Endometrial microvascular endothelial cells (primary cell): ENCODE data around the gene TRMT112. TPM values are rescaled to one million over a fixed set of nuclear protein-coding genes. Genes with fewer than 3 reads are reported as not detected.

ENCODE experiments used
- in situ Hi-C: cut with HindIII; loops from 2 replicates; pipeline ENCODE4 v1.10.0; 2017; ENCODE audit warnings: low sequenced_read_pairs, low pct_unique_long_range_greater_than_20kb; ENCODE audit errors: inconsistent ontology term
- total RNA-seq: library from RNA; depleted of rRNA; stranded (reverse); fragments of >200 nt; gene quantifications from one replicate; pipeline ENCODE4 v1.2.3, GENCODE V29; 2015; ENCODE audit errors: inconsistent ontology term

TRMT112 gene
- total RNA-seq, 1 donor from 2014 or later: 256 TPM

DNA sequence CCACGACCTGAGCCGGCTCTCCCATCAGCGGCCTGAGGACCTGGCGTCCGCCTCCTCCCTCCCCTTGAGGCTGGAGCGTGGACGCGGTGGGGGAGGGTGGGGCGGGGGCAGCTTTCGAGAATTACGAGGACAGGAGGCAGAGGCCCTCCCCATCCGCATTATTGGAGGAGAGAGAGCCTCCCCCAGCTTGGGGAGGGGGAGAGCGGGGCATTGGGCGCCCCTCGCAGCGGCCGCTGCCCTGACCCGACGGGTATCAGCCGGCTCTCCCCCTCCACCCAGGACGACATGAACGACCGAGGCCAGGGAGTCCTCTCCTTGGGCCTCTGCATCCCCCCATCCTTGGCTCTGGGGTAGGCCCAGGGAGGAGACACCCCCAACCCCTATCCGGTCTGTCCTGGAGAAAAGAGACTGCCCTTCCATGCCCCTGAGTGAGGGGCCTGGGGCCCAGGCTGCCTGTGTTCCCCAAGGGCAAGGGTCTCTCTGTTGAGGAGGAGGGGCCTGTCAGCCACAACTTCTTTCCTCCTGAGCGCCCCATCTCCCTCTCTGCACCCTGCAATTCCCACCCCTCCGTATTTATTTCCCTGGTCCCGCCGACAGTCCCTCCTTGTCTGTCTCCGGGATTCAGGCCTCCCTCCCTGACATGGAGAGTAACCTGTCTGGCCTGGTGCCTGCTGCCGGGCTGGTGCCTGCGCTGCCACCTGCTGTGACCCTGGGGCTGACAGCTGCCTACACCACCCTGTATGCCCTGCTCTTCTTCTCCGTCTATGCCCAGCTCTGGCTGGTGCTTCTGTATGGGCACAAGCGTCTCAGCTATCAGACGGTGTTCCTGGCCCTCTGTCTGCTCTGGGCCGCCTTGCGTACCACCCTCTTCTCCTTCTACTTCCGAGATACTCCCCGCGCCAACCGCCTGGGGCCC lies 31.2 kb downstream of the TRMT112 start:
- in situ Hi-C loops: no loop called here

DNA sequence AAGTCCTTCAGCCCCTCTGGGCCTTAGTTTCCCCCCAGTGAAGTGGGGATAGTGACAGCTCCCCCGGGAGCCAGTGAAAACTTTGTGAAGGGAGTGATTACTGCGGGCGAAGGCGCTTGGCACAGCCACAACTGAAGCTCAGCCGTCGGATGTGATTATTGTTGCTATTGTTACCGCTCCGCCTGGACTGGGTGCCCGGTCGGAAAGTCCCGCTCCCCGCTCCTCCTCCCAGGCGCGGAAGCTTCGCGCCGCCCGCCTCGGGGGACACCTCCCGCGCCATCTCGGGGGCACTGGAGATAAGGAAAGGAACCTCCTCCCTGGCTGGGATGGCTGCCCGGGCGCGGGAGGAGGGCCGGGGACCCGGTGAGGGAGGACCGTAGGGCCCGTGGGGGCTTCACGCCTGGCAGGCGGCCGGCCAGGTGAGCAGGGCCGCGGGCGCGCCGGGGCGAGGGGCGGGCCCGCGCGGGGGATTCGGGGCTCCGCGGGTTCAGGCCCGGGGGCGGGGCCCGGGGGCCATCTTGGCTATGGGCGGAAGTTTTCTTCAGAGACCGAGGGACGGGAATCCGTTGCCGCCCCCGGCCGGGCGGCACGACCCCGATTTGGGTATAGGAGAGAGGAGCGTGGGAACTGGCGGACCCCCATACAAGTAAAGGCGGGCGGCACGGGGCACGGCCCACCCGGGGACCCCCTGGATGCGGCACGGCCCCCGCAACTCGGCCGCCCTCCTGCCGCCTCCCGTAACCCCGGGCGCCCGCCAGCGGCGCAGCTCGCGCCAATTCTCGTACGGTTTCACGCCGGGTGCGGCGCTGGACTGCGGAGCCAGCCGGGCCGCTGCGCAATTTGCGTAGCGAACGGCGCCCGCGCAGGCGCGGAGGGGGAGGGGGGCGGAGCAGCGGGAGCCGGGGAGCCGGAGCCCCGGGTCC lies 32.1 kb downstream of the TRMT112 start, which contains the start of gene GPR137:
TSS of gene GPR137 (plus strand) at position 887 of the 923 bp plus-strand sequence. CDS start 677 bp downstream, outside the sequence.
- in situ Hi-C loops: no loop called here

DNA sequence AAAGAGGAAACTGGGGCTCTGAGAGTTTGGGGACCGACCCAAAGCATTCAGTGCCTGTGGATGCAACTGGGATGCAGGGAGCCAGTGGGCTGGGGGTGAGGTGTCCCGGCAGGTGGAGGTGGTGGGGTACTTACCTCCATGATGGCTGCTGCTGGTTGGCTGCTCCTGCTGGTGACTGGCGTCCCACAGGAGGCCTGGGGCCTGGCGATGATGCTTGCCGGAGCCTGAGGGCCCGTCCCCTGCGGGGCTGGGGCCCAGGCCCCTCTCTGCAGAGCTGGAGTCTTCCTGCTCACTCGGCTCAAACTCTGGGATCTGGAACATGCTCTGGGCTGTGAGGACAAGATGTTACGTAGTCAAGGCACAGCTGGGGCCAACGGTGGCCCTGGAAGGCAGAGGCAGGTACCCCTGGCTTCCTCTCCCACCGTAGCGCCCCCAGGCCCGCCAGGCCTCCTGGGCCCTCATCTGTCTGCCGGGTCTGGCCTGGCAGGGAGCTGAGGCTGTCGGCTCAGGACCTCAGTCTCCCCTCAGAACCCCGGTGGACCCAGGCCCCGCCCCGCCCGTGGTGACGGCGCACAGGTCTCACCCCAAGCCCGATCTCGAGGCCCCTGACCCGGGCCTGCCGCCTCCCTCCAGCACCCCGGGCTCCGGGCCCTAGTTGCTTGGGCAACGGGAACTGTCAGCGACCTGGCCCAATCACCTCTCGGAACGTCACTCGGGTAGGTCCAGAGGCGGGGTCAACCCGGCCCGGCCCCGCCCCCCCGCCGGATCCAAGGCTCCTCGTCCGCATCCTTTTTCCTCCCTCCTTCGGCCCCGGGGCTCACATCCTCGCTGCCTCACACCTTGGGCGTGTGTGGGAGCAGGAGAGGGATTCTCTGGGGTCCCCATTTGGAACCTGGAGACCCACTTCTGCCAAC lies 33.1 kb downstream of the TRMT112 start, which contains the start of gene BAD:
TSS of gene BAD (minus strand) at position 618 of the 914 bp plus-strand sequence. CDS start at position 321, 297 bp downstream.
- in situ Hi-C loops: no loop called here

DNA sequence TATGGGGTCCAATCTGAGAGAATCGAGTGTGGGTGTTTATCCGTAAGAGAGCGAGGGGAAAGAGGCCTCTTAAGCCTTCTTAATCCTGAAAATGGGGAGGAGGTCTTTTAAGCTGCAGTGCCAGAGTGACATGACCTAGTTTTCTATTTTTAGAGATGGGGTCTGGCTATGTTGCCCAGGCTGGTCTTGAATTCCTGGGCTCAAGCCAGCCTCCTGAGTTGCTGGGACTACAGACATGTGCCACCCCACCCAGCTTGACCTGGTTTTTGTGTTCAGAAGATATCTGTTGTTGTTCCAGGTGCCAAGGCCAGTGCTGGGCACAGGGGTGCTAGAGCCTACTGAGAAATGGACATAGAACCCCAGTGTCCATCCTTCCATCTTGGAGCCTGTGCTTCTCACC lies 34.3 kb downstream of the TRMT112 start:
- in situ Hi-C loops: no loop called here

DNA sequence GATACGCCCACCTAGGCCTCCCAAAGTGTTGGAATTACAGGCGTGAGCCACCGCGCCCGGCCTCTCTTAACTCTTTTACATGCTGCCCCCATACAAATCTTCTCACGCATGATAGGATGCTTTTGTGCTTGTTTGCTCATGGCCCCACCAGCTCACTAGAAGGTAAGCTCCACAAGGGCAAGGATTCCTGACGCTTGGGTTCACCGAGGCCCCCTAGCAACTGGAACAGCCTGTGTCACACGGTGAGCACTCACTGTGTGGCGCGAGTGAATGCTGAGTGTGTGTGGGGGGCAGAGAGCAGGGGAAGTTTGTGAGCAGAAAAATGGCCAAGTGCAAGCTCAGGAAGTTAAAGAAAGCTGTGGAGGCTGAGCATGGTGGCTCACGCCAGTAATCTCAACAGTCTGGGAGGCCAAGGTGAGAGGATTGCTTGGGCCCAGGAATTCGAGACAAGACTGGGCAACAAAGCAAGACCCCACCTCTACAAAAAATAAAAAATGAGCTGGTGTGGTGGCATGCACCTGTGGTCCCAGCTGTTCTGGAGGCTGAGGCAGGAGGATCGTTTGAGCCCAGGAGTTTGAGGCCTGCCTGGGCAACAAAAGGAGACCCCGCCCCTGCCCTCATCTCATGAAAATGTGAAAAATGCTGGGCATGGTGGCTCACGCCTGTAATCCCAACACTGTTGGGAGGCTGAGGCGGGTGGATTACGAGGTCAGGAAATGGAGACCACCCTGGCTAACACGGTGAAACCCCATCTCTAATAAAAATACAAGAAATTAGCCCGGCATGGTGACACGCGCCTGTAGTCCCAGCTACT lies 35.2 kb downstream of the TRMT112 start:
- in situ Hi-C loops: no loop called here

DNA sequence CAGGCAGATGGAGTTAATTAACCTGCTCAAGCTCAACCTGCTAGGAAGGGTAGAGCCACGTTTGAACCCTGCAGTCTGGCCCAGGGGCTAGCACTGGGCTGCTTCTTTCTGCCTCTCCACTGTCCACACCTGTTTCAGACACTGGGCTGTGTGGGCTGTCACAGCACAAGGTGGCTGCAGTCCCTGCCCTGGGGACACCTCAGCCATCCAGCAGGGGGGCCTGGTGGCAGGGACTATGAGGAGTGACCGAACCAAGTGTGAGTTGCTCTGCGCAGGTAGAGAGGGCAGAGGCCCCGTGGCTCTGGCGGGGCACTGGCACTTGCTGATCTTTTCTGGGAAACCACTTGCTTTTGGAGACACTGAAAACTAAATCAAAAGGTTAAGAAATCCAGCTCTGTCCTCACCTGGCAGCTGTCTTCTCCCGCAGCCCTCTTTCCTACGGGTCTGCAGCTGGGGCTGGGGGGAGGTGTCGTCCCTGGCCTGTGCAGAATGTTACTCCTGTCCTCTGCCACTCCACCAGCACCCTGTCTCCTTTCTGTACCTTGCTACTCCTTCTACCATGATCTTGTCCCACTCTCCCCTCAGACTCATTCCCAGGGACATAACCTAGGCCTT lies 38.7 kb downstream of the TRMT112 start:
- in situ Hi-C loops: no loop called here

DNA sequence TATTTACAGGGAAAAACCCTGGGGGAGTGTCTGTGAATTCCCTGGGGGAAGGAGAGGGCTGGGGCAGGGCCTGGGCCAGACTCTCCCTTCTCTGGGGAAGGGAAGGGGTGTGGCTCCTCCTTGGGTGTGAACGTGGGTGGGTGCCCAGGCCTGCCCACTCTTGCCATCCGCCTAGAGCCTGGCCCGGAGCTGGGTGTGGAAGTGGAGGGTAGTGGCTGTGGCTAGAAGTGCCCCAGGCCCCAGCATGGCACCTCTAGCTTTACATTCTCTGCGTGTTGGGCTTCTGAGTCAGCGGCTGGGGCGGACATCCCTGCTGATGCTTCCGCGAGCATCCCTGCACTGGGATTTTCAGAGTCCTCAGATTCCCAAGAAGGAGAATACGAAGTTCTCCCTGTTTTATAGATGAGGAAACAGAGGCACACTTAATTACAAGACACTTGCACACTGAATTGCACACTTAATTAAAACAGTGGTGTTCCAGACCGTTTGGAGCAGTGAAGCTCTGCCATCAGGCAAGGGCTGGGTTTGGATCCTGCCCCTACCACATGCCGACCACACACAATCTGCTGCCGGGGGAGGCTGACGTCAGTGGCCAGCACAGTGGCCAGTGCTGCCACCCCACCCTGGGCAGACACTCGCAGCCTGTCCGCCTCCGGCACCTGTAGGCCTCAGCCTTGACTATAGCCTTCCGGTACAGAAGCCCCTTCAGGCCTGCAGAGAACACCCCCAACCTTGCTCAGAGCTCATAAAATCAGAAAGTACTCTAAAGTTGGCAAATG lies 40.5 kb downstream of the TRMT112 start:
- in situ Hi-C loops: no loop called here

DNA sequence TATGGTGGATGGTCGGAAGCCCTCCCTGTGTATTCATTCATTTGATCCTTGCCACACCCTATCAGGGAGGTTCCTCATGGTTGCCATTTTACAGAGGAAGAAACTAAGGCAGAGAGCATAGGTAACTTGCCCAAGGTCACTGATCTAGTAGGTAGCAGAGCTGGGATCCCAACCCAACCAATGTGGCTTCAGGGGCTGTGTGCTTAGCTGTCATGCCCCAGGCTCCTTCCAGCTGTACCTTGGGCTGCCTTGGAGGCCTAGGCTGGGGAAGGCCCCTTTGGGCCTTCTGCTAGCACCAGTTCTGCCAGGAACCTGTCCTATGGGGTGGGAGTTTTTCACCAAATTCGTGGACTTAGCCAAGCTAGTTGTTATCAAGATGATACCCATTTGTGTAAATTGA lies 41.5 kb downstream of the TRMT112 start:
- in situ Hi-C loops: no loop called here

DNA sequence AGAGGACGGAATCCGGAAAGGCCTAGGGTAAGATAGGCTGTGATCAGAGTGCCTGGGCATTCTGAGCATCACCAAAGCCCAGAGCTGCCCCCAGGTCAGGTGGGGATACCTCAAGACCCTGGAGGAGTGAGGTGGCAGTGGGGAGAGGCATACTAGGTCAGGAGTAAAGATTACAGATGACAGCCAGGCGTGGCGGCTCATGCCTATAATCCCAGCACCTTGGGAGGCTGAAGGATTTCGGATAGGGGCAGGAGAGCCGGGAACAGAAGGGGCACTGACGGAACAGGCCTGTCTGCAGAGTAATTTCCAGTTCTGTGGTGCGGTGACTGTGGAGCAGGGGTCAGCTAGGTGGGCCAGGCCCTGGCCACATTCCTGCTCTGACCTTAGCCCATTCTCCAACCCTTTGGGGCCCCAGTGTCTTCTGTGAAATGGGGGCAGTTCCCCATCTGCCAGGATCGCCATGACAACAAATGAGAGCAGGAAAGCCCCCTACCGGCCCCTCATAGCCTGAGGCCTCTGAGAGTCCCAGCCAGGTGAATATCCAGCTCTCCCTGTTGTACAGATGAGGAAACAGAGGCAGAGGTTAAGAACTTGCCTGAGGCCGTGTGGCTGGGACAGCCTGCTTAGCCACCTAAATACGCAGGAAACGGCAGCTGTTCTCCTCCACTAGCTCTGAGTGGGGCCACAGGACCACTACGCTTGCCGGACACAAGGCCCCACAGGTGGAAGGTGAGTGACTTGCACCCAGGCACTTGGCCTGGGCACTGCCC lies 42.1 kb downstream of the TRMT112 start:
- in situ Hi-C loops: no loop called here

DNA sequence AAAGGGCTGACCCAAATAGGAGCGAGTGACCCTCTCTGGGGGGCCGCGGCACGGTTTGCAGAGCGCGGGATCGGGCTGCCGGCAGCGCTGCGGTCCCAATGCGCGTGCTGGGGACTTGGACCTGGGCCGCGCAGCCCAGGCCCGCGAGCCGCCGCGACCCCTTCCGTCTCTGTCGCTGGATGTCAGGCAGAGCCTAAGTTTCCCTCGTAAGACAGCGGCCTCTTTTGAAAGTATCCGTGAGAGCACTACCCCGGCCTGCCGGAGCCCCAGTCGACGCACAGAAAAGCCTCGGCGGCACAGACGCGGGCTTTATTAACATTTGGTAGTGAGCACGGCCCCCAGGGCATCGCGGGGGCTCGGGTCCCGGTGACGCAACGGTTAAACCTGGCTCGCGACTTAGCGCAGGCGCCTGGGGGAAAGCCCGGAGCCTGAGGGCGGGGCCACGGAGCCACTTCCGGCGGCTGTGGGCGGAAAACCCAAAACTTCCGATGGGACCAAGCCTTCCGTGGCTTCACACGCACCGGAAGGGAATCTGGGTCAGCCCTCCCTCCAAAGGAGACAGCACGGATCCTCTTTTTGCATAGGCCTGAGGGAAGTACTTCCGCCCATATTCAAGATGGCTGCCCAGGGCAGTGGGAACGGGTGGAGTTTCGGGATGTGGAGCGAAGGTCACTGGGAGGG lies 47.7 kb downstream of the TRMT112 start:
- in situ Hi-C loops: no loop called here

DNA sequence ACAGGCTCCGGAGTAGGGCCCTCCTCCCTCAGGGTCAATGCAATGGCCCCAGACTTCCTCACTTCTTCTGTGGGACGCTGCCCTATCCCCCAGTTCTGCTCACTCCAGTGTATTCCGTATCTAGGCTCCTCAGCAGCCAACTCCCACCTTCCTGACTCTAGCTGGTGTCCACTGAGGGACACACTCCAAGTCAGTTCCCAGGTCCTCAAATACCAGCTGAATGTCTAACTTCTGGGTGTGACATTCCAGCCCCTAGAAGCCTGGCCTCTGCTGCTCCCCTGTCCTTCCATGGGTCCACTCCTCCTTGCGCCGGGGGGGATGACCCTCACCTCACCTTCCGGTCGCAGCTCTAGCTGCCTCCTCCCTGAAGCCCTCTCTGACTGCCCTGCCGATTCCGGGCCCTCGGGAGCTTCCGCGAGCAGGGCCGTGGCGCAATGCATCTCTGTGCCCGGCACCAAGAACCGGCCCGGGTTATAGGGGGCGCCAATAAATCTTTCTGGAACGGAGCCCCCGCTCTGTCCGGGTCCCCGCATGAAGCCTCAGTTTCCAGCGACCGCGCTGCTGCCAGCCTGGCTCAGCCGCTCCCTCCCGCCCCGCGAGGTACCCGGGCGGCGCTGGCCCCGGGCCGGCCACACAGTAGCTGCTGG lies 48.3 kb downstream of the TRMT112 start:
- in situ Hi-C loops: no loop called here

DNA sequence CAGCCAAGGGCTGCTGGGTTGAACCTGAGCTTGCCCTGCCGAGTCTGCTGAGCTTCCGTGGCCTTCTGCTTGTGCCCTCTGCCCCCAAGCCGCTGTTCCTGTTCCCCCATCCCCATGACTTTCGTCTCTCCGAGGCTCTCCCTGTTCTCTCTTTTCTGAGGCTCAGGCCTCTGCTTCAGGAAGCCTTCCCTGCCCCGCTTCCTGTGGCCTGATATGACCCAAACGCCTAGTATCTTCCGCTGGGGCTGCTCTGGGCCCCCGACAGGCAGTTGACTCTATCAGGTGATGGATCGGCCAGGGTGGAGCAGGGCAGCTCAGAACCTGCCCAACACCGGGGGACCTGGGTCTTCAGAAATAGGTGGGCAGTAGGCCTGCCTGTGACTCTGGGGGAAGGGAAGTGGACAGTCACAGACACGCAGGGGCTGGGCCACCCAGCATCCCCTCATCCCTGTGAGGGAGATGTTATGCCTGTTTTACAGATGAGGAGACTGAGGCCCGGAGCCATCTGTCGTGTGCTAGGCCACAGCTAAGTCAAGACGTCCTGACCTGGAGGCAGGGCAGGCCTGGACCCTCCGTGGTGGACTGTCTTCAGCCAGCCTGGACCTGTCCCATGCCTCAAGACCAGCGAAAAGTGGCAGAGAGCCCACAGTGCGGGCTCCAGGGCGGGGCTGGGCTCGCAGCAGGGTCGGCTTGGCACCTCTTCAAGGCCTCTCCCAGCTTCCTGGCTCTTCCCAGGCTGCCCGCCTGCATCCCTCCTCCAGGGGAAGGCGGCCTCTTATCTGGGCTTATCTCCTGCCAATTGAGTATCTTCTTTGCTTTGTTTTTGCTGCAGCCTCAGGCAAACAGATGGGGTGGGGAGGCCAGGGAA lies 49.1 kb downstream of the TRMT112 start:
- in situ Hi-C loops: no loop called here

DNA sequence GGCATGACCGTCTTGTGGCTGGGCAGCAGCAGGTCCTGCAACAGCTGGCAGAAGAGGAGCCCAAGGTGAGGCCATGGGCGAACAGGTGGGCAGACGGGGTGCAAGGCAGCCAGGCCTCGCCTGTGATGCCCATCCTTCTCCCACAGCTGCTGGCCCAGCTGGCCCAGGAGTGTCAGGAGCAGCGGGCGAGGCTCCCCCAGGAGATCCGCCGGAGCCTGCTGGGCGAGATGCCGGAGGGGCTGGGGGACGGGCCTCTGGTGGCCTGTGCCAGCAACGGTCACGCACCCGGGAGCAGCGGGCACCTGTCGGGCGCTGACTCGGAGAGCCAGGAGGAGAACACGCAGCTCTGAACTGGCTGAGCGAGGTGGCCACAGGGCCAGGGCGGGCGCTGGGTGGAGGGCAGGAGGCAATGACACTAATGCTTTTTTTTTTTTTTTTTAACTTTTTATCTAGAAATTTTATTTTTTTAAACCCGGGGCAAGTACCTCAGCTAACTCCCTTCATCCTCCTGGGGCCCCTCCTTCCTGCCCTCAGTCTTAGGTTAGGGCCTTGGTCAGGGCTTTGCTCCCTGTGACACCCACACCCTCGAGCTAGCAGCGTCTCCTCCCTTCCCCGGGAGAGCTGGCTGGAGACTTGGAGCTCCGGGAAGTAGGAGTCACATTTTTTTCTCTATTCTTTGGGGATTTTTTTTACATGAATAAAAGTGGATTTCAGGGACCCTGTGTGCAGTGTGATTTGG lies 50.0 kb downstream of the TRMT112 start:
- in situ Hi-C loops: no loop called here
